GM04504 (cell line): ENCODE results near the gene SLC25A39.
A peak's percentile ranks its signal among the peaks of the same experiment; 100 is the strongest.

ENCODE experiments used
- DNase-seq: peaks from one replicate; pipeline ENCODE4 v3.0.0-alpha.2; 2012; ENCODE audit warnings: low read depth

SLC25A39 gene

DNA sequence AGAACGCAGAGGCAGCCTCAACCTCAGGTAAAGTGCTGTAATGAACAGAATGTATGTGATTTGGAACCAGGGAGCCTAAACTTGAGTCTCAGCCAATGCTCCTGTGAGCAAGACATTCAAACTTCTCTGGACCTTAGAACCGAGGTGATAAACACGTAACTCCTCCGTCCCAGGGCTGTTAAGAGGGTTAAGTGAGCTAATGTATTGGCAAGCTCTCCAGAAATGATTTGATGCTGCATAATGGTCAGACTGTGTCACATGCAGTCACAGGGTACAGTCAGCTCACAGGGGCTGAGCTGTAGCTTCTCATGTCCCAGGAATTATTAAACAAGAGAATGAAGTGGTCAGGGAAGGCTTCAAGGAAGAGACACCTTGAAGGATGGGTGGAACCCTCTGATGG, 46.6 kb downstream of the SLC25A39 start:
- DNase-seq: peak; percentile 10

DNA sequence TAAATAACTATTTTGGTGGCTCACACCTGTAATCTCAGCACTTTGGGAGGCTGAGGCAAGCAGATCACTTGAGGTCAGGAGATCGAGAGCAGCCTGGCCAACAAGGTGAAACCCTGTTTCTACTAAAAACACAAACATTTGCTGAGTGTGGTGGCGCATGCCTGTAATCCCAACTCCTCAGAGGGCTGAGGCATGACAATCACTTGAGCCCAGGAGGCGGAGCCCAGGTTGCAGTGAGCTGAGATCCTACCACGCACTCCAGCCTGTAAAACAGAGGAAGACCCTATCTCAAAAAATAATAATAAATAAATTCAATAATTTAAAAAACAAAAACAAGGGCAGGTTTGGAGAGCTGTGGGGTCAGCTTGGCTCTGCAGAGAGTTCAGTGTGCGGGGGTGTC, 51.0 kb downstream of the SLC25A39 start:
- no peak for DNase-seq

DNA sequence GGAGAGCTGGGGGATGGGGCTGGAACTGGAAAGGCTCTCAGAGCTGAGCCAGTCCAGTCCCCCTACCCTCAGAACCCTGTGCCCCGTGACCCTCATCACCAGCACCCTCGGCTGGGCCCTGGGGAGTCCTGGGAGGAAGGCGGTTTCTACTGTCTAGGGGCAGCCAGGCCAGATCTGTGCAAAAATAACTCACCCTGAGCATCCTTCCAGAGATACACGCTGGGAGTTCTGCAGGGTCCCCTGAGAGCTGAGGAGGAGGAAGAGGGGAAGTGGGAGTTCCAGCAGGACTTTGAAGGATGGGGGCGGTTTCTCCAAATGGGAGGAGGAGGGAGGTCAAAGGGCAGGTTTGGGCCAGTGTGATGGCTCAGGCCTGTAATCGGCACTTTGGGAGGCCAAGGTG, 51.7 kb downstream of the SLC25A39 start:
- no peak for DNase-seq

DNA sequence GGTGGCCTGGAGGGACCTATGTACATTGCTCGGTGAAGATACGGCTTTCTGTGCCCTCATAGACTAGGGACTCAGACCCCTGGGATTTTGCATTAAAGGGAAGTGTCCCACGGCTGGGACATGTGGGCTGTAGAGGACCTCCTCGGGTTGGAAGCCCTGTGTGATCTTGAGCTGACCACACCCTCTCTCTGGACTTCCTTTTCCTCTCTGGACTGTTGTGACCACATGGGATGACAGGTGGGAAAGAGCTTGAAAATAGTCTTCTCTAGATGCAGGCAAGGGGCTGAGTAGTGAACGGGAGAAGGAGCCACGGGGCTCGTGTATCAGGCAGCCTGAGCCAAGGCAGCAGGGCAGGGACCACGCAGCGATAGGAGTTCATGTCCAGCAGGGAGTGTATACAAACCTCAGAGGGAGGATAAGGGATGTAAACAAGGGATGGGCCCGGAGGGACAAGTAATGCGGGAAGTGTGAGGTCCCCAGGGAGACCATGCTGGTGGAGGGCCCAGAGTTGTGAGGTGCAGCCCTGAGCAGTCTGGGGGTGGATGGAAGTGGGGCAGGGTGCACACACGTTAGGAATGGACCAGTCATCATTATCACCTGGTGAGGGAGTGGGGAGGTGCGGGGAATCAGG, 52.2 kb downstream of the SLC25A39 start:
- DNase-seq: no peak
